Breast epithelium (tissue), 3 donors: ENCODE results near the gene IMP3.

Source experiments
- POLR2A ChIP-seq: fragments of 450-650 bp; IDR thresholded peaks from one replicate; pipeline ENCODE4 v1.6.1; 2016; ENCODE audit warnings: antibody characterized with exemption, mild to moderate bottlenecking, moderate library complexity
- POLR2AphosphoS5 ChIP-seq, 3 donors: sonication (generic); formaldehyde crosslinking; IDR thresholded peaks; one replicate each; pipeline ENCODE4 v1.6.1; 2017; ENCODE audit warnings: antibody characterized with exemption in 3 of 3
- TF ChIP-seq, protein P1 (sequence below), 3 donors: fragments of 450-650 bp; IDR thresholded peaks; one replicate each; pipeline ENCODE4 v1.5.1; 2016 to 2017; ENCODE audit warnings: antibody characterized with exemption in 3 of 3, mild to moderate bottlenecking in 3 of 3, moderate library complexity in 3 of 3

DNA sequence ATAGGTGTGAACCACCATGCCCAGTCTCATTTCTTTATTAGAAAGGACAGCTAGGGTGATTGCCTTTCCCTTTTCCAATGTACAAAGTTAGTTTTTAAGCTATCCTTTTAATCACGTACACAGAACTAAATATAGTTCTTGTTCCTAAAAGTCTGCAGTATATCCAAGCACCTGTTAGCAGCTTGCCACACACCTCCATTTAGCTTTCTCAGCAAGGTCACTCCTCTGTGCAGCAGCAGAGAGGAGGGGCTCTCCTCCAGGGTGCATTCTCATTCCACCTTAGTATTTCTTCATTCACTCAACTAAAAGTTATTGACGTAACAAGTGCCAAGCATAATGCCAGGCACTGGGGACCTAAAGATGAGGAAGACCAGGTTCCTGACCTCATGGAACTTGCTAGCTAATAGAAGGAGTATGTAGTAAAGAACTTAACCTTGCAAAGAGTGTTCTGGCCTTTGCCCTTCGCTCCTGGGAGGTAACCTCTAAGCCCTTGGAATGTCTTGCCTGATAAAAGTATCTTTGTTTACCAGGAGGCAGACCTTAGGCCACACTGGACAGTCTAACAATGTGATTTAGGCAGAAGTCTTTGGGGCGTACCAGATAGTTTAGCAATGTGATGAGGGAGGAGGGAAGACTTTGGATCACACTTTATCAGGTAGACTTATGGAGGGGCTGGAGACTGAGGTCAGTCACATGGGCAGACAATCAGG, 48.2 kb downstream of the IMP3 start:
- TF ChIP-seq, protein P1, sequence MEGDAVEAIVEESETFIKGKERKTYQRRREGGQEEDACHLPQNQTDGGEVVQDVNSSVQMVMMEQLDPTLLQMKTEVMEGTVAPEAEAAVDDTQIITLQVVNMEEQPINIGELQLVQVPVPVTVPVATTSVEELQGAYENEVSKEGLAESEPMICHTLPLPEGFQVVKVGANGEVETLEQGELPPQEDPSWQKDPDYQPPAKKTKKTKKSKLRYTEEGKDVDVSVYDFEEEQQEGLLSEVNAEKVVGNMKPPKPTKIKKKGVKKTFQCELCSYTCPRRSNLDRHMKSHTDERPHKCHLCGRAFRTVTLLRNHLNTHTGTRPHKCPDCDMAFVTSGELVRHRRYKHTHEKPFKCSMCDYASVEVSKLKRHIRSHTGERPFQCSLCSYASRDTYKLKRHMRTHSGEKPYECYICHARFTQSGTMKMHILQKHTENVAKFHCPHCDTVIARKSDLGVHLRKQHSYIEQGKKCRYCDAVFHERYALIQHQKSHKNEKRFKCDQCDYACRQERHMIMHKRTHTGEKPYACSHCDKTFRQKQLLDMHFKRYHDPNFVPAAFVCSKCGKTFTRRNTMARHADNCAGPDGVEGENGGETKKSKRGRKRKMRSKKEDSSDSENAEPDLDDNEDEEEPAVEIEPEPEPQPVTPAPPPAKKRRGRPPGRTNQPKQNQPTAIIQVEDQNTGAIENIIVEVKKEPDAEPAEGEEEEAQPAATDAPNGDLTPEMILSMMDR (IDR thresholded peaks at IDR 0.05): no peak
- TF ChIP-seq POLR2A: no peak
- TF ChIP-seq POLR2AphosphoS5 (IDR thresholded peaks at IDR 0.05): no peak
